HUES64 (cell line): Measurements from ENCODE around the gene NKAIN2.

Experiments
- H3K27ac ChIP-seq: 2 replicates; pipeline ENCODE4 v1.7.0; 2013; ENCODE audit warnings: low read depth, low read length, inconsistent platforms
- H3K27me3 ChIP-seq: 2 replicates; pipeline ENCODE4 v1.6.1; 2013; ENCODE audit warnings: mild to moderate bottlenecking, low read length; ENCODE audit not compliant: insufficient read depth
- H3K36me3 ChIP-seq: 2 replicates; pipeline ENCODE4 v1.6.1; 2013; ENCODE audit warnings: mild to moderate bottlenecking, low read length; ENCODE audit not compliant: insufficient read depth
- H3K4me1 ChIP-seq: 2 replicates; pipeline ENCODE4 v1.6.1; 2013; ENCODE audit warnings: mild to moderate bottlenecking, low read length, moderate library complexity; ENCODE audit not compliant: insufficient read depth
- H3K4me3 ChIP-seq: 2 replicates; pipeline ENCODE4 v1.5.1; 2013; ENCODE audit warnings: mild to moderate bottlenecking, low read length, moderate library complexity
- H3K9ac ChIP-seq: 2 replicates; pipeline ENCODE4 v1.6.1; 2013; ENCODE audit warnings: mild to moderate bottlenecking, low read depth, low read length
- H3K9me3 ChIP-seq: 2 replicates; pipeline ENCODE4 v1.6.1; 2013; ENCODE audit warnings: low read depth, low read length; ENCODE audit not compliant: insufficient read depth
- WGBS: fragments of 150-250, 120-280 bp; methylation state at CpG from one replicate; pipeline ENCODE4 v1.1.7; 2013; ENCODE audit warnings: missing lambda C conversion rate; 5-methylcytosine and 5-hydroxymethylcytosine counted together

NKAIN2 gene

GRCh38 chr6:124829822-124830221 lies 1026.2 kb downstream of the NKAIN2 start:
- no peaks in the 10 kb centered on the region for H3K9me3 ChIP-seq
- H3K9ac ChIP-seq, result no peak overlapping the region
- no peaks in the 10 kb centered on the region for H3K36me3 ChIP-seq
- no peaks in the 10 kb centered on the region for H3K27me3 ChIP-seq
- H3K4me3 ChIP-seq, result no peak overlapping the region
- 100% methylated on average over 1 of the region's 1 CpG for WGBS
- no peaks in the 10 kb centered on the region for H3K4me1 ChIP-seq
- H3K27ac ChIP-seq, result no peak overlapping the region

- no peak overlapping the region for H3K9ac ChIP-seq
- H3K4me1 ChIP-seq, result no peaks in the 10 kb centered on the region
- no peak overlapping the region for H3K4me3 ChIP-seq
- H3K27me3 ChIP-seq, result no peaks in the 10 kb centered on the region
- no peak overlapping the region for H3K27ac ChIP-seq
- H3K36me3 ChIP-seq, result no peaks in the 10 kb centered on the region
- no peaks in the 10 kb centered on the region for H3K9me3 ChIP-seq
Measured at GRCh38 chr6:124830506-124830905, 1026.8 kb downstream of the NKAIN2 start.

- Histone ChIP-seq H3K9ac (no peak overlapping the region), H3K4me1 (peaks cover 8% of the 10 kb centered on the region; the same call in 1 of the 2 replicates), H3K27ac (no peak overlapping the region), H3K4me3 (no peak overlapping the region), H3K27me3 (no peaks in the 10 kb centered on the region), H3K36me3 (no peaks in the 10 kb centered on the region), H3K9me3 (no peaks in the 10 kb centered on the region)
- WGBS, result 85% methylated on average over 1 of the region's 1 CpG
Measured at GRCh38 chr6:124854338-124854922, 1050.8 kb downstream of the NKAIN2 start.

GRCh38 chr6:124857746-124858145 lies 1054.1 kb downstream of the NKAIN2 start:
- Histone ChIP-seq H3K4me1 (peaks cover 8% of the 10 kb centered on the region; the same call in 1 of the 2 replicates), H3K27ac (no peak overlapping the region), H3K9ac (no peak overlapping the region), H3K9me3 (peaks cover 2% of the 10 kb centered on the region; the same call in 1 of the 2 replicates), H3K36me3 (no peaks in the 10 kb centered on the region), H3K4me3 (no peak overlapping the region), H3K27me3 (no peaks in the 10 kb centered on the region)
- 87% methylated on average over 2 of the region's 3 CpGs for WGBS

- Histone ChIP-seq H3K9ac (no peak overlapping the region), H3K27me3 (no peaks in the 10 kb centered on the region), H3K4me1 (peaks cover 8% of the 10 kb centered on the region; the same call in 1 of the 2 replicates), H3K9me3 (peaks cover 2% of the 10 kb centered on the region; the same call in 1 of the 2 replicates), H3K4me3 (no peak overlapping the region), H3K27ac (no peak overlapping the region), H3K36me3 (no peaks in the 10 kb centered on the region)
- WGBS, result 96% methylated on average over 3 of the region's 3 CpGs
Measured at GRCh38 chr6:124858564-124858963, 1054.9 kb downstream of the NKAIN2 start.

GRCh38 chr6:124859366-124859765 lies 1055.7 kb downstream of the NKAIN2 start:
- Histone ChIP-seq H3K27me3 (no peaks in the 10 kb centered on the region), H3K4me1 (peaks cover 8% of the 10 kb centered on the region; the same call in 1 of the 2 replicates), H3K9me3 (peaks cover 2% of the 10 kb centered on the region; the same call in 1 of the 2 replicates), H3K4me3 (no peak overlapping the region), H3K9ac (no peak overlapping the region), H3K36me3 (no peaks in the 10 kb centered on the region), H3K27ac (no peak overlapping the region)
- WGBS, result no CpG with 5 or more reads among the region's 1 CpG

- no peaks in the 10 kb centered on the region for H3K4me1 ChIP-seq
- no peak overlapping the region for H3K9ac ChIP-seq
- H3K4me3 ChIP-seq, result no peak overlapping the region
- no peak overlapping the region for H3K27ac ChIP-seq
- 93% methylated on average over 1 of the region's 1 CpG for WGBS
- H3K27me3 ChIP-seq, result no peaks in the 10 kb centered on the region
- no peaks in the 10 kb centered on the region for H3K36me3 ChIP-seq
- H3K9me3 ChIP-seq, result peaks cover 2% of the 10 kb centered on the region; the same call in 1 of the 2 replicates
Measured at GRCh38 chr6:124866040-124866439, 1062.4 kb downstream of the NKAIN2 start.

- H3K4me1 ChIP-seq, result no peaks in the 10 kb centered on the region
- H3K9ac ChIP-seq, result no peak overlapping the region
- H3K9me3 ChIP-seq, result peaks cover 2% of the 10 kb centered on the region; the same call in 1 of the 2 replicates
- 83% methylated on average over 1 of the region's 1 CpG for WGBS
- H3K4me3 ChIP-seq, result no peak overlapping the region
- no peak overlapping the region for H3K27ac ChIP-seq
- no peaks in the 10 kb centered on the region for H3K27me3 ChIP-seq
- no peaks in the 10 kb centered on the region for H3K36me3 ChIP-seq
Measured at GRCh38 chr6:124867121-124867520, 1063.5 kb downstream of the NKAIN2 start.

GRCh38 chr6:124868481-124868880 lies 1064.8 kb downstream of the NKAIN2 start:
- WGBS, result 79% methylated on average over 1 of the region's 1 CpG
- H3K4me3 ChIP-seq, result no peak overlapping the region

GRCh38 chr6:124869416-124869815 lies 1065.8 kb downstream of the NKAIN2 start:
- Histone ChIP-seq H3K9ac (no peak overlapping the region), H3K27me3 (no peaks in the 10 kb centered on the region), H3K27ac (no peak overlapping the region), H3K36me3 (no peaks in the 10 kb centered on the region), H3K4me3 (no peak overlapping the region), H3K4me1 (0 out of 2 replicates have a peak, but pooled peaks cover 2% of the 10 kb centered on the region), H3K9me3 (no peaks in the 10 kb centered on the region)
- WGBS, result 98% methylated on average over 2 of the region's 2 CpGs

More at GRCh38 chr6:124868481-124868880, 1064.8 kb downstream of the NKAIN2 start:
- Histone ChIP-seq H3K9ac (no peak overlapping the region), H3K36me3 (no peaks in the 10 kb centered on the region), H3K27ac (no peak overlapping the region), H3K27me3 (no peaks in the 10 kb centered on the region), H3K4me1 (0 out of 2 replicates have a peak, but pooled peaks cover 2% of the 10 kb centered on the region), H3K9me3 (no peaks in the 10 kb centered on the region)

GRCh38 chr6:124870611-124871459 lies 1067.2 kb downstream of the NKAIN2 start:
- Histone ChIP-seq H3K4me1 (0 out of 2 replicates have a peak, but pooled peaks cover 2% of the 10 kb centered on the region), H3K9me3 (no peaks in the 10 kb centered on the region), H3K27me3 (no peaks in the 10 kb centered on the region), H3K27ac (no peak overlapping the region), H3K36me3 (no peaks in the 10 kb centered on the region), H3K4me3 (no peak overlapping the region), H3K9ac (no peak overlapping the region)
- 69% methylated on average over 2 of the region's 4 CpGs for WGBS
